Epithelial cell of proximal tubule (primary cell): ENCODE results near the gene MTHFD1L. TPM values are rescaled to one million over a fixed set of nuclear protein-coding genes. Genes with fewer than 3 reads are reported as not detected.

Experiments
- DNase-seq: peaks from one replicate; pipeline ENCODE4 v3.0.0-alpha.2; 2011; ENCODE audit warnings: low read depth
- H3K4me3 ChIP-seq: 2 replicates; pipeline ENCODE4 v1.5.1; 2011; ENCODE audit warnings: low read depth, mild to moderate bottlenecking, low read length
- CTCF ChIP-seq: conservative IDR thresholded peaks from 2 replicates; pipeline ENCODE4 v1.5.1; 2012; ENCODE audit warnings: low read depth, mild to moderate bottlenecking, low read length
- total RNA-seq: library from RNA; depleted of rRNA; stranded (reverse); fragments of >200 nt; gene quantifications from 2 replicates; pipeline ENCODE4 v1.2.3, GENCODE V29; 2015

The MTHFD1L gene
- total RNA-seq, 1 donor from 2014 or later = 39.5 TPM

- no peak overlapping the region for H3K4me3 ChIP-seq
- DNase-seq = no peak
- no peak for TF ChIP-seq CTCF
These were observed 223.1 kb downstream of the MTHFD1L start for GRCh38 chr6:151088599-151088935.

- no peak for TF ChIP-seq CTCF
- no peak overlapping the region for H3K4me3 ChIP-seq
- no peak for DNase-seq
These were observed 223.5 kb downstream of the MTHFD1L start for GRCh38 chr6:151088963-151089362.

- H3K4me3 ChIP-seq = no peak overlapping the region
- no peak for DNase-seq
- TF ChIP-seq CTCF = no peak
These were observed 224.5 kb downstream of the MTHFD1L start for GRCh38 chr6:151089978-151090377.

GRCh38 chr6:151091571-151091970 lies 226.1 kb downstream of the MTHFD1L start:
- no peak overlapping the region for H3K4me3 ChIP-seq
- DNase-seq = no peak
- no peak for TF ChIP-seq CTCF

GRCh38 chr6:151092591-151092990 lies 227.1 kb downstream of the MTHFD1L start:
- no peak for DNase-seq
- no peak overlapping the region for H3K4me3 ChIP-seq
- no peak for TF ChIP-seq CTCF

GRCh38 chr6:151093706-151094105 lies 228.2 kb downstream of the MTHFD1L start:
- H3K4me3 ChIP-seq = no peak overlapping the region
- no peak for DNase-seq
- TF ChIP-seq CTCF = no peak

- DNase-seq = no peak
- no peak overlapping the region for H3K4me3 ChIP-seq
- TF ChIP-seq CTCF = no peak
These were observed 230.2 kb downstream of the MTHFD1L start for GRCh38 chr6:151095538-151096254.
